Fibroblast of skin of right quadriceps (primary cell): ENCODE measurements around the gene VPS52.
A peak's percentile ranks its signal among the peaks of the same experiment; 100 is the strongest.

Experiments used
- DNase-seq: peaks from one replicate; pipeline ENCODE4 v3.0.0-alpha.2; 2013

Gene VPS52

GRCh38 chr6:33271468-33272274 lies at the start of gene VPS52, which contains the start of gene RPS18:
VPS52 (minus strand) TSS chr6:33271876; CDS start chr6:33271675, 201 bp downstream.
RPS18 (plus strand) TSS chr6:33272075; CDS start chr6:33272120, 45 bp downstream.
- DNase-seq = peak; percentile 99

- DNase-seq = no peak
Measured at GRCh38 chr6:33321227-33321626, 49.6 kb upstream of the VPS52 start.

GRCh38 chr6:33320315-33321181 lies 48.9 kb upstream of the VPS52 start:
- DNase-seq = peak; percentile 83

GRCh38 chr6:33319939-33320314 lies 48.3 kb upstream of the VPS52 start:
- DNase-seq = no peak

- no peak for DNase-seq
Measured at GRCh38 chr6:33318426-33319073, 46.9 kb upstream of the VPS52 start.

- peak; percentile 99 for DNase-seq
Measured at GRCh38 chr6:33317669-33318425, 46.2 kb upstream of the VPS52 start, which contains the start of gene ZBTB22. ZBTB22 (minus strand) TSS chr6:33317744; CDS start chr6:33316916, 828 bp downstream.

GRCh38 chr6:33317419-33317668 lies 45.7 kb upstream of the VPS52 start:
- DNase-seq = no peak

- no peak for DNase-seq
Measured at GRCh38 chr6:33316603-33317418, 45.1 kb upstream of the VPS52 start.

GRCh38 chr6:33315793-33316602 lies 44.3 kb upstream of the VPS52 start:
- no peak for DNase-seq

- DNase-seq = no peak
Measured at GRCh38 chr6:33314943-33315792, 43.5 kb upstream of the VPS52 start.

- DNase-seq = peak; percentile 82
Measured at GRCh38 chr6:33314515-33314942, 42.9 kb upstream of the VPS52 start.

- DNase-seq = peak; percentile 59
Measured at GRCh38 chr6:33313709-33314514, 42.2 kb upstream of the VPS52 start, which contains the start of gene TAPBP. TAPBP (minus strand) TSS chr6:33314078; CDS start chr6:33314041, 37 bp downstream.

GRCh38 chr6:33313105-33313708 lies 41.5 kb upstream of the VPS52 start:
- DNase-seq = peak; percentile 27

- peak; percentile 50 for DNase-seq
Measured at GRCh38 chr6:33312361-33313104, 40.9 kb upstream of the VPS52 start.

GRCh38 chr6:33306356-33306755 lies 34.7 kb upstream of the VPS52 start:
- DNase-seq = no peak

- no peak for DNase-seq
Measured at GRCh38 chr6:33305052-33305451, 33.4 kb upstream of the VPS52 start.

GRCh38 chr6:33304216-33304615 lies 32.5 kb upstream of the VPS52 start:
- no peak for DNase-seq

- no peak for DNase-seq
Measured at GRCh38 chr6:33301877-33302276, 30.2 kb upstream of the VPS52 start.
